Stimulated activated CD8-positive, alpha-beta memory T cell treated with anti-CD3 and anti-CD28 coated beads, Interleukin-7, amount 100 ng/mL, for 48 hours (primary cell): Measurements from ENCODE around the gene ABCC3.
"Not testable (repeated sequence)": the region's sequence is repeated elsewhere in the genome, so short reads cannot be mapped to it uniquely, and the experiment has no call there.

ENCODE experiments used
- DNase-seq, 2 donors: peaks; one replicate each; pipeline ENCODE4 v3.0.0-alpha.2; 2020; ENCODE audit warnings: low read depth in 1 of 2; ENCODE audit errors: extremely low read depth in 1 of 2

ABCC3 gene

GRCh38 chr17:50663812-50664374, 29.2 kb downstream of the ABCC3 start:
- no peak for DNase-seq

GRCh38 chr17:50664788-50665458, 30.2 kb downstream of the ABCC3 start:
- DNase-seq, result no peak

GRCh38 chr17:50665838-50666237, 31.2 kb downstream of the ABCC3 start:
- DNase-seq, result no peak

DNA sequence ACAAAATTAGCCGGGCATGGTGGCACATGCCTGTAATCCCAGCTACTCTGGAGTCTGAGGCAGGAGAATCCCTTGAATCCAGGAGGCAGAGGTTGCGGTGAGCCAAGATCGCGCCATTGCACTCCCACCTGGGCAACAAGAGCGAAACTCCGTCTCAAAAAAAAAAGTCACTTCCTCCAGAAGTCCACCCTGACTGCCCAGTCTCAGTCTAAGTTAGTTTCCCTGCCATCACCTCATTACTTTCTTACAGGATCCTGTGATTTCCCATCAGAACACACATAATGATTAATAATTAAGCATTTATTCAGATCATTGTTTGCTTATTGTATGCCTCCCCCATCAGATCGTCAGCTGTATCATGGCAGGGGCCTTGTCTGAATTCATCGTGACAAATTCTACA, 31.6 kb downstream of the ABCC3 start:
- no peak for DNase-seq

- no peak for DNase-seq
Measured at GRCh38 chr17:50667259-50668024, 32.8 kb downstream of the ABCC3 start.

DNA sequence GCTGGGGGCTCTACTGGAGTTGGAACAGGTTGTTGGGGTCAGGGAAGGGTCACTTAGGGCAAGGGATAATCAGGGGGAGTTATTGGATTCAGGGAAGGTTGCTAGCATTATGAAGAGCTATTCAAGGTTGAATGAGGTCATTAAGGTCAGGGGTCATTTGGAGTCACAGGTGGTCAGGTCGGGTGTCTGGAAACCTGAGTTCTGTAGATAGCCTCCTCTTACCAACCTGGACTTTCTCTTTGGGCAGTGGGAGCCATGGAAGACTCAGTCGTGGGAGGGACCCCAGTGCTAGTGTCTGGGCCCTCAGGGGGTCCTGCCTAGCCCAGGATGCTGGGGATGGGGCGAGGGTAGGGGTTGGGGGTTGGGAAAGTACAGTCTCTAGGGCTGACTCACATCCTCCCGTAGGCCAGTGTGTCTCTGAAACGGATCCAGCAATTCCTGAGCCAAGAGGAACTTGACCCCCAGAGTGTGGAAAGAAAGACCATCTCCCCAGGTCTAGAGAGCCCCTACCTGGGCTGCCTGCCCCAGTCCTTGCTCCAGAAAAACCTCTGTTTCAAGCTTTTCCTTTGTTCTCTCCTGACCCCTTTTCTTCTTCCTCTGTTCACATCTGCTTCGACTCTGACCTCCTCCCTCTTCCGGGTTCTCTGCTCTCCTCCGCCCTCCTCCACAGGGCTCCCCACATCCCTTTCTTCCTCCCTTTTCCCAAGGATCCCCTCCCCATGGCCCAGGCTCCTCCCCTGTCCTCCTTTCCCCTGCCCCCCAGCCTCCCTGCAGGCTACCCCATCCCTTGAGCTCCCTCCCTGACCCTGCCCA, 33.5 kb downstream of the ABCC3 start:
- DNase-seq, result no peak

- no peak for DNase-seq
Measured at GRCh38 chr17:50668838-50669581, 34.3 kb downstream of the ABCC3 start.

- DNase-seq, result no peak
Measured at GRCh38 chr17:50672071-50672470, 37.4 kb downstream of the ABCC3 start.

- no peak for DNase-seq
Measured at GRCh38 chr17:50672831-50673551, 38.3 kb downstream of the ABCC3 start.

DNA sequence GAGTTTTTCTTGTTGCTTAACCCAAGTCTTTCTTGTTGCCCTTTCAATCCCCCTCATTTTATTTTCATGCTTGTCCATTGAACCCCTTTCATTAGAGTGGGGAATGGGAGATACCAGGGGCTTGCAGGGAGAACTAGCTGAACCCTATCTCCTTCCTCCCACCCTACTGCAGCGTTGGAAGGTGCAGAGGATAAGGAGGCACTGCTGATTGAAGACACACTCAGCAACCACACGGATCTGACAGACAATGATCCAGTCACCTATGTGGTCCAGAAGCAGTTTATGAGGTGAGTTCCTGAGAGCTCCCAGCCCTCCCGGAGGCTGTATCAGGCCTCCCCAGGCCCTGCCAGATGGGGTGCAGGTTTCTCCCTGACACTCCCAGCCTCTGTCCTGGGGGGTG, 40.5 kb downstream of the ABCC3 start:
- DNase-seq, result no peak

- no peak for DNase-seq
Measured at GRCh38 chr17:50675627-50676026, 40.9 kb downstream of the ABCC3 start.

DNA sequence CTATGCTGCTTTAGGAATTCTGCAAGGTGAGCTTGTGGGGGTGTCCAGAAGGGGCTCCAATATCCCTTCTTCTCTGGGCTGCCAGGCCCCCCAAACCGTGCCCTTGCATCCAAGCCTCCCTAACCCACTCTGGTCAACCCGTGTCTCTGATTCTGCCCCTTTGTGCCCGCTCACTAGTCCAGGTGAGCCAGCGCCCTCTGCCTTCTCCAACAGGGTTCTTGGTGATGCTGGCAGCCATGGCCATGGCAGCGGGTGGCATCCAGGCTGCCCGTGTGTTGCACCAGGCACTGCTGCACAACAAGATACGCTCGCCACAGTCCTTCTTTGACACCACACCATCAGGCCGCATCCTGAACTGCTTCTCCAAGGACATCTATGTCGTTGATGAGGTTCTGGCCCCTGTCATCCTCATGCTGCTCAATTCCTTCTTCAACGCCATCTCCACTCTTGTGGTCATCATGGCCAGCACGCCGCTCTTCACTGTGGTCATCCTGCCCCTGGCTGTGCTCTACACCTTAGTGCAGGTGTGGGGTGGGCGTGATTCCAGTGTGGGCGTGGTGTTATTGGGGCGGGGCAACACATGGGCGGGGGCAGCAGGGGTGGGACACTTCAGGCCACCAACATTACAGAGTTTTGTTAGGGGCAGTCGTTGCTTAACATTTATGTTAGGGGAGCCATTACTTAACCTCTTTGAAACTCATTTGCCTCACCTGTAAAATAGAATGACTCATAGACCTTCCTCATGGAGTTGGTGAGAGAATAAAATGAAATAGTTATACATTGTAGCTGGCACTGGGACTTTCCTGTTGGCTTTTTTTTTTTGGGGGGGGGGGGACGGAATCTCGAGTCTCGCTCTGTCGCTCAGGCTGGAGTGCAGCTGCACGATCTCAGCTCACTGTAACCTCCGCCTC, 41.6 kb downstream of the ABCC3 start:
- DNase-seq, result no peak

GRCh38 chr17:50677851-50678375, 43.2 kb downstream of the ABCC3 start:
- no peak for DNase-seq

DNA sequence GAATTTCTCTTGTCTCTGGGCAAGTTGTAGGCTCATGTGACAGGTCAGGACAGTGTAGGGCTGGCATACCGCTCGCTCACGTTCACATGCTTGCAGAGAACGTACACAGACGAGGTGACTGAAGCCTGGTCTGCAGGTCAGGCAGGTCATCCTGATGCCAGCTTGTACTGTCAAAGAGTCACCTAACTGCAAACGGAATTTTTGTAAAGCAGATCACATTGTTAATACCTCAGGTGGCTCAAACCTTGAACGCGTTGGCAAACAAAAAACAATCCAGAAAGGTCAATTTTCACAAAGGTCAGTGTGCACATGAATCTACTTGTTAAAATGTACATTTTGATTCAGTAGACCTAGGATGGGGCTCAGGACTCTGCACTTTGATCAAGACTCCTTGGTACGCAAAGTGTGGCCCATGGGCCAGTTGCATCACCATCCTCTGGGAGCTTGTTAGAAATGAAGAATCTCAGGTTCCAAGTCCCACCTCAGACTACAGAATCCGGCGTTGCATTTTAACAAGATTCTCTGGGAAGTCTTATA, 44.4 kb downstream of the ABCC3 start:
- no peak for DNase-seq

DNA sequence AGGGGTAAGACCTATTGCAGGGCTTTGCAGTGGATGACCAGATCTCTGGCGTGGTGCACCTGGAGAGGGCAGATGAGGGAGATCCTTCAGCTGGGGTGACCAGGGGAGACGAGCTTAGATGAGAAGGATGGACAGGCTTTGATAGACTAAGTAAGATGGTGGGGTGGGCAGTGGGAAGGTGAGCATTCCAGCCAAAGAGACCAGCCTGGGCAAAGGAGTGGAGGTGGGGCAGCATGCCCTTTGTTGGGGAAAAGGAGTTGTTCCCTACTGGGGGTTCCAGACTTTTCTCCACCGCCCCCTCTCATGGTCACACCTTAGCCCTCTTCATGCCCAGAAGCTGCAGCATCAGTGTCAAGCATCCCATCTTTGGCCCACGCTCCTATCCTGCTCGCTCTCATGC, 45.4 kb downstream of the ABCC3 start:
- no peak for DNase-seq

- DNase-seq, result not testable (repeated sequence)
Measured at GRCh38 chr17:50680543-50681262, 46.0 kb downstream of the ABCC3 start.

GRCh38 chr17:50681263-50682200, 46.9 kb downstream of the ABCC3 start:
- no peak for DNase-seq
